ENCODE results near the gene NHLRC2.
"Not testable (repeated sequence)": the region's sequence is repeated elsewhere in the genome, so short reads cannot be mapped to it uniquely, and the experiment has no call there.

NHLRC2 gene

GRCh38 chr10:113928830-113929229 lies 74.4 kb downstream of the NHLRC2 start:
- no peak for DNase-seq
- in situ Hi-C loops (cut with HindIII; ENCODE audit: low pct_ligation_motif_present, low pct_unique_long_range_greater_than_20kb, low sequenced_read_pairs): no loop called here

GRCh38 chr10:113929522-113929921 lies 75.1 kb downstream of the NHLRC2 start:
- no peak for DNase-seq
- in situ Hi-C loops (cut with HindIII; ENCODE audit: low pct_ligation_motif_present, low pct_unique_long_range_greater_than_20kb, low sequenced_read_pairs): no loop called here

GRCh38 chr10:113930482-113931057 lies 76.1 kb downstream of the NHLRC2 start:
- DNase-seq: no peak
- in situ Hi-C loops (cut with HindIII; ENCODE audit: low pct_ligation_motif_present, low pct_unique_long_range_greater_than_20kb, low sequenced_read_pairs): no loop called here

- in situ Hi-C loops (cut with HindIII; ENCODE audit: low pct_ligation_motif_present, low pct_unique_long_range_greater_than_20kb, low sequenced_read_pairs): no loop called here
- no peak for DNase-seq
Observed at GRCh38 chr10:113932854-113933253, 78.4 kb downstream of the NHLRC2 start.

- in situ Hi-C loops (cut with HindIII; ENCODE audit: low pct_ligation_motif_present, low pct_unique_long_range_greater_than_20kb, low sequenced_read_pairs): no loop called here
- no peak for DNase-seq
Observed at GRCh38 chr10:113933894-113934532, 79.6 kb downstream of the NHLRC2 start.

GRCh38 chr10:113937258-113937657 lies 82.8 kb downstream of the NHLRC2 start:
- no peak for DNase-seq
- in situ Hi-C loops (cut with HindIII; ENCODE audit: low pct_ligation_motif_present, low pct_unique_long_range_greater_than_20kb, low sequenced_read_pairs): no loop called here

GRCh38 chr10:113937756-113938155 lies 83.3 kb downstream of the NHLRC2 start:
- no peak for DNase-seq
- in situ Hi-C loops (cut with HindIII; ENCODE audit: low pct_ligation_motif_present, low pct_unique_long_range_greater_than_20kb, low sequenced_read_pairs): no loop called here

GRCh38 chr10:113939212-113939860 lies 84.9 kb downstream of the NHLRC2 start:
- in situ Hi-C loops (cut with HindIII; ENCODE audit: low pct_ligation_motif_present, low pct_unique_long_range_greater_than_20kb, low sequenced_read_pairs): no loop called here
- DNase-seq: no peak

- DNase-seq: no peak
- in situ Hi-C loops (cut with HindIII; ENCODE audit: low pct_ligation_motif_present, low pct_unique_long_range_greater_than_20kb, low sequenced_read_pairs): no loop called here
Observed at GRCh38 chr10:113941140-113941539, 86.7 kb downstream of the NHLRC2 start.

- in situ Hi-C loops (cut with HindIII; ENCODE audit: low pct_ligation_motif_present, low pct_unique_long_range_greater_than_20kb, low sequenced_read_pairs); DNase-seq: not testable (repeated sequence)
Observed at GRCh38 chr10:113943196-113943595, 88.7 kb downstream of the NHLRC2 start.

- in situ Hi-C loops (cut with HindIII; ENCODE audit: low pct_ligation_motif_present, low pct_unique_long_range_greater_than_20kb, low sequenced_read_pairs): no loop called here
- peak; percentile 83 for DNase-seq
Observed at GRCh38 chr10:113945075-113945686, 90.7 kb downstream of the NHLRC2 start.

- in situ Hi-C loops (cut with HindIII; ENCODE audit: low pct_ligation_motif_present, low pct_unique_long_range_greater_than_20kb, low sequenced_read_pairs): no loop called here
- no peak for DNase-seq
Observed at GRCh38 chr10:113945687-113946085, 91.2 kb downstream of the NHLRC2 start.

- no peak for DNase-seq
- in situ Hi-C loops (cut with HindIII; ENCODE audit: low pct_ligation_motif_present, low pct_unique_long_range_greater_than_20kb, low sequenced_read_pairs): no loop called here
Observed at GRCh38 chr10:113947184-113948041, 93.0 kb downstream of the NHLRC2 start.

- in situ Hi-C loops (cut with HindIII; ENCODE audit: low pct_ligation_motif_present, low pct_unique_long_range_greater_than_20kb, low sequenced_read_pairs): no loop called here
- no peak for DNase-seq
Observed at GRCh38 chr10:113948048-113948447, 93.6 kb downstream of the NHLRC2 start.

- in situ Hi-C loops (cut with HindIII; ENCODE audit: low pct_ligation_motif_present, low pct_unique_long_range_greater_than_20kb, low sequenced_read_pairs): no loop called here
- DNase-seq: no peak
Observed at GRCh38 chr10:113950268-113950667, 95.8 kb downstream of the NHLRC2 start.

GRCh38 chr10:113953505-113954272 lies 99.2 kb downstream of the NHLRC2 start:
- in situ Hi-C loops (cut with HindIII; ENCODE audit: low pct_ligation_motif_present, low pct_unique_long_range_greater_than_20kb, low sequenced_read_pairs): no loop called here
- no peak for DNase-seq

GRCh38 chr10:113954409-113954808 lies 99.9 kb downstream of the NHLRC2 start:
- no peak for DNase-seq

GRCh38 chr10:113957013-113957412 lies 102.6 kb downstream of the NHLRC2 start:
- in situ Hi-C loops (cut with HindIII; ENCODE audit: low pct_ligation_motif_present, low pct_unique_long_range_greater_than_20kb, low sequenced_read_pairs): no loop called here
- DNase-seq: no peak

More at GRCh38 chr10:113954409-113954808, 99.9 kb downstream of the NHLRC2 start:
- in situ Hi-C loops (cut with HindIII; ENCODE audit: low pct_ligation_motif_present, low pct_unique_long_range_greater_than_20kb, low sequenced_read_pairs): no loop called here
